Activated CD4-positive, alpha-beta T cell treated with anti-CD3 and anti-CD28 coated beads for 36 hours (primary cell): ENCODE measurements around the gene DEGS1. TPM values are rescaled to one million over a fixed set of nuclear protein-coding genes. Genes with fewer than 3 reads are reported as not detected.

ENCODE experiments used
- ATAC-seq: fragments of 200-7000 bp; cut with Tn5 transposase; one replicate; pipeline ENCODE4 v1.10.0; 2021; ENCODE audit warnings: mild to moderate bottlenecking, moderate library complexity
- CTCF ChIA-PET: fragments of 350-600 bp; sonication (Branson Sonifier 250); formaldehyde crosslinking; loops from one replicate; lab custom pipeline; 2021; ENCODE audit warnings: antibody characterized with exemption; lab: Charles Lee
- POLR2A ChIA-PET: fragments of 350-600 bp; sonication (Branson Sonifier 250); formaldehyde crosslinking; loops from one replicate; lab custom pipeline; 2021; ENCODE audit warnings: antibody characterized with exemption, inconsistent platforms; lab: Charles Lee
- DNase-seq: peaks from one replicate; pipeline ENCODE4 v3.0.0-alpha.2; 2020
- H3K27ac Mint-ChIP-seq: one replicate; pipeline ENCODE4 v1.8.0; 2021; ENCODE audit warnings: mixed read lengths
- H3K27me3 Mint-ChIP-seq: one replicate; pipeline ENCODE4 v1.8.0; 2021; ENCODE audit warnings: mixed read lengths
- H3K36me3 Mint-ChIP-seq: one replicate; pipeline ENCODE4 v1.8.0; 2021; ENCODE audit warnings: low read depth, mixed read lengths
- H3K4me1 Mint-ChIP-seq: one replicate; pipeline ENCODE4 v1.8.0; 2021; ENCODE audit warnings: mixed read lengths
- H3K4me3 Mint-ChIP-seq: one replicate; pipeline ENCODE4 v1.8.0; 2021; ENCODE audit warnings: mild to moderate bottlenecking, moderate library complexity, mixed read lengths
- H3K9me3 Mint-ChIP-seq: one replicate; pipeline ENCODE4 v1.8.0; 2021; ENCODE audit warnings: low read depth, mixed read lengths
- intact Hi-C, 2 experiments: fragments of 100-400 bp; cut with DNase I in 1 of 2; cut with micrococcal nuclease in 1 of 2; formaldehyde crosslinking; loops; one replicate each; pipeline versions ENCODE4 v1.14.2 to v1.15.1; 2022 to 2024; cut with DNase I, micrococcal nuclease
- total RNA-seq, 2 experiments: library from RNA; stranded (reverse); gene quantifications; one replicate each; pipeline ENCODE4 v1.2.3, GENCODE V29; 2021

The DEGS1 gene
- total RNA-seq, 2 experiments from 2014 or later: 24.0 to 24.5 TPM

DNA sequence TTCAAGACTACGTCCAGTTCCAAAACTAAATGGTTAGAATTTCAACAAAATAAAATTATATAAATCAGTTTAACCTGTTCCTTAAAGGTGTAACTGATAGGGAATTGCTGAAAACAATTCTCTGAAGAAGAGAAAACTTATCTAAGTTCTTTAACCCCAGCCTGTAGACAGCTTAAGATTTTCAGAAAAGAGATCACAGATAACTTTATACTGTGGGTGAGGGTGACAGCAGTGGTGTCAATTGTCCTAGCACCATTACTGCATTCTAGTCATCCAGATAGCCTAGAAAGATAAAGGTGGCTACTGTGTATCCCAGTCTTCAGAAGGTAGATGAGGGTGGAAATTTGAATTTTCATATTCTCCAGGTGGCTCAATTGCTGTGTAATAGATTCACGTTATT, 19.7 kb upstream of the DEGS1 start:
- Mint-ChIP-seq H3K36me3 (peaks cover 8% of the 10 kb centered on the region), H3K4me3 (no peak overlapping the region), H3K4me1 (no peaks in the 10 kb centered on the region), H3K27me3 (no peaks in the 10 kb centered on the region), H3K27ac (no peak overlapping the region), H3K9me3 (no peaks in the 10 kb centered on the region)
- ATAC-seq: no peak
- intact Hi-C loops: no loop called here
- CTCF ChIA-PET: interaction anchor here (0.7 kb wide), 1 partner anchor 18 kb away, joined by 3 read pairs; no protein-coding TSS in a partner anchor
- DNase-seq: no peak
- POLR2A ChIA-PET: no interaction called here

- Mint-ChIP-seq H3K36me3 (peaks cover 5% of the 10 kb centered on the region), H3K9me3 (peaks cover 12% of the 10 kb centered on the region), H3K4me1 (peaks cover 36% of the 10 kb centered on the region), H3K4me3 (peak overlapping the region; percentile 14), H3K27ac (peak overlapping the region; percentile 55), H3K27me3 (no peaks in the 10 kb centered on the region)
- peak; percentile 29 for DNase-seq
- ChIA-PET CTCF (interaction anchor here (0.6 to 1.2 kb wide), 9 partner anchors 10 to 813 kb away, joined by 3 to 5 read pairs (median 3); no protein-coding TSS in a partner anchor), POLR2A (interaction anchor here (0.7 to 1.7 kb wide), 6 partner anchors 13 to 213 kb away, joined by 3 to 6 read pairs (median 5); partner anchors contain the start of gene DEGS1)
- peak; percentile 96 for ATAC-seq
- intact Hi-C loops: loop anchor here (1.0 to 5.0 kb wide), 3 partner anchors 13 to 213 kb away; no protein-coding TSS in a partner anchor
Observed at GRCh38 chr1:224168859-224169380, 14.1 kb upstream of the DEGS1 start.

GRCh38 chr1:224169718-224170270, 13.2 kb upstream of the DEGS1 start:
- H3K4me1 Mint-ChIP-seq: peaks cover 36% of the 10 kb centered on the region
- no peak overlapping the region for H3K27ac Mint-ChIP-seq
- CTCF ChIA-PET: interaction anchor here (0.5 to 1.2 kb wide), 6 partner anchors 40 to 1888 kb away, joined by 3 read pairs; no protein-coding TSS in a partner anchor
- H3K36me3 Mint-ChIP-seq: peaks cover 5% of the 10 kb centered on the region
- no peak for ATAC-seq
- peaks cover 12% of the 10 kb centered on the region for H3K9me3 Mint-ChIP-seq
- POLR2A ChIA-PET: interaction anchor here (0.7 to 1.7 kb wide), 5 partner anchors 12 to 360 kb away, joined by 3 to 5 read pairs (median 5); partner anchors contain the start of gene DEGS1
- no peak for DNase-seq
- H3K27me3 Mint-ChIP-seq: no peaks in the 10 kb centered on the region
- no peak overlapping the region for H3K4me3 Mint-ChIP-seq
- intact Hi-C loops: loop anchor here (1.0 to 5.0 kb wide), 4 partner anchors 13 to 213 kb away; no protein-coding TSS in a partner anchor

DNA sequence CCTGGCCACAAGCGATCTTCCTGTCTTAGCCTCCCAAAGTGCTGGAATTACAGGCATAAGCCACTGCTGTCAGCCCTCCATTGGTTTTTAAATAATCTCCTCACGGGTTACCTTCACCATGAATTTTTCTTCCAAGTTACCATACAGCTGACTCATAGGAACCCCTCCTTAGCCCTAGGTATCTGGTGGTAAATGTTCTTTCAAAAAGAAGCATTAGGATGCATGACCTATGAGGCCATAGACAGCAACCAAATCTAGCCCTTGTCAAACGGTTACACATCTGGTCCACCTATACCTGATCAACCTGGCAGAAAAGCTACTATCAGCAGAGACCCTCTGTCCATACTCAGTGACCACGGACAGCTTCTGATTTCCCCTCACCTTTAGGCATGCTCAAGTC, 12.7 kb upstream of the DEGS1 start:
- Mint-ChIP-seq H3K27me3 (no peaks in the 10 kb centered on the region), H3K4me1 (peaks cover 36% of the 10 kb centered on the region), H3K36me3 (peaks cover 5% of the 10 kb centered on the region), H3K27ac (peak overlapping the region; percentile 3), H3K9me3 (peaks cover 12% of the 10 kb centered on the region), H3K4me3 (no peak overlapping the region)
- ATAC-seq (no peak), DNase-seq (no peak)
- intact Hi-C loops: loop anchor here in 1 of 2 experiments (1.0 kb wide), 1 partner anchor 163 kb away; no protein-coding TSS in a partner anchor
- CTCF ChIA-PET: interaction anchor here (0.5 to 0.6 kb wide), 2 partner anchors 40 to 1887 kb away, joined by 3 read pairs; no protein-coding TSS in a partner anchor
- POLR2A ChIA-PET: no interaction called here

DNA sequence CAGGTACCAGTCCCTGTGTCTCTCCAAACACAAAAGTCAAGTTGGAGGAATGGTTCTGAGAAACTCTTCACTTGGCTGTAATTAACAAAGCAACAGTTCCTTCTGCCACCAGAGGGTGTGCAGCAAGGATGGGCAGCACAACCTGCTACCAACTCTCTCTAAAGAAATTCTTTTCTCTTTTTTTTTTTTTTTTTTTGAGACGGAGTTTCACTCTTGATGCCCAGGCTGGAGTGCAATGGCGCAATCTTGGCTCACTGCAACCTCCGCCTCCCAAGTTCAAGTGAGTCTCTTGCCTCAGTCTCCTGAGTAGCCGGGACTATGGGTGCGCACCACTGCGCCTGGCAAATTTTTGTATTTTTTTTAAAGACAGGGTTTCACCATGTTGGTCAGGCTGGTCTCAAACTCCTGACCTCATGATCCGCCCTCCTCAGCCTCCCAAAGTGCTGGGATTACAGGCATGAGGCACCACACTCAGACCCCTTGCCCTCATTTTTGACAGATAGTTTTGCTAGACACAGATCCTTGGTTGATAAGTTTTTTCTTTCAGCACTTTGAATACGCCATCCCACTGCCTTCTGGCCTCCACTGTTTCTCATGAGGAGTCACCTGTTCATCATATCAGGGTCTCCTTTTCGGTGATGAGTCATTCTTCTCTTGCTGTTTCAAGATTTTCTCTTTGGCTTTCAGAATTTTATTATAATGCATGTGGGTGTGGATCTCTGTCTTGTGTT, 12.1 kb upstream of the DEGS1 start:
- Mint-ChIP-seq H3K36me3 (peaks cover 5% of the 10 kb centered on the region), H3K27me3 (peaks cover 2% of the 10 kb centered on the region), H3K27ac (peak overlapping the region; percentile 3), H3K4me1 (peaks cover 36% of the 10 kb centered on the region), H3K9me3 (peaks cover 12% of the 10 kb centered on the region), H3K4me3 (no peak overlapping the region)
- ATAC-seq (no peak), DNase-seq (peak; percentile 41)
- POLR2A ChIA-PET: no interaction called here
- CTCF ChIA-PET: interaction anchor here (1.1 kb wide), 1 partner anchor 12 kb away, joined by 3 read pairs; no protein-coding TSS in a partner anchor
- intact Hi-C loops: loop anchor here in 1 of 2 experiments (1.0 kb wide), 1 partner anchor 162 kb away; no protein-coding TSS in a partner anchor

DNA sequence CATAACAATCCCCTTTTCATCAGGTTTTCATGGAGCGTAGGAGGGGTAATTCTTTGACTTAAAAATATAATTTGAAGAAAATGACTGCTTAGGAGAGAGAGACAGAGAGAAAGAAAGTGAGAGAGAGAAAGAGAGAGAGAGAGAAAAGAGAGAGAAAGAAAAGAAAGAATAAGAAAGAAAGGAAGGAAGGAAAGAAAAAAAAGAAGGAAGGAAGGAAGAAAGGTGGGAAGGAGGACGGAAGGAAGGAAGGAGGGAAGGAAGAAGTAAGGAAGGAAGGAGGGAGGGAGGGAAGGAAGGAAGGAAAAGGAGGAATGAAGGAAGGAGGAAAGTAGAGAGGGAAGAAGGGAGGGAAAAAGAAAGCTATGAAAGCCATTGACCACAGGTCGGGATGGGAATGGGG, 10.8 kb upstream of the DEGS1 start:
- intact Hi-C loops: no loop called here
- peaks cover 12% of the 10 kb centered on the region for H3K9me3 Mint-ChIP-seq
- peaks cover 5% of the 10 kb centered on the region for H3K36me3 Mint-ChIP-seq
- POLR2A ChIA-PET: no interaction called here
- H3K4me1 Mint-ChIP-seq: peaks cover 36% of the 10 kb centered on the region
- DNase-seq (no peak), ATAC-seq (no peak)
- H3K4me3 Mint-ChIP-seq: no peak overlapping the region
- H3K27ac Mint-ChIP-seq: no peak overlapping the region
- peaks cover 2% of the 10 kb centered on the region for H3K27me3 Mint-ChIP-seq
- CTCF ChIA-PET: no interaction called here

GRCh38 chr1:224173523-224173922, 9.5 kb upstream of the DEGS1 start:
- ChIA-PET CTCF (interaction anchor here (1.0 kb wide), 1 partner anchor 9 kb away, joined by 5 read pairs; the partner anchor contains the start of gene DEGS1), POLR2A (no interaction called here)
- Mint-ChIP-seq H3K36me3 (peaks cover 5% of the 10 kb centered on the region), H3K4me1 (peaks cover 34% of the 10 kb centered on the region), H3K4me3 (no peak overlapping the region), H3K9me3 (peaks cover 12% of the 10 kb centered on the region), H3K27me3 (peaks cover 2% of the 10 kb centered on the region), H3K27ac (no peak overlapping the region)
- intact Hi-C loops: no loop called here
- ATAC-seq (no peak), DNase-seq (no peak)

DNA sequence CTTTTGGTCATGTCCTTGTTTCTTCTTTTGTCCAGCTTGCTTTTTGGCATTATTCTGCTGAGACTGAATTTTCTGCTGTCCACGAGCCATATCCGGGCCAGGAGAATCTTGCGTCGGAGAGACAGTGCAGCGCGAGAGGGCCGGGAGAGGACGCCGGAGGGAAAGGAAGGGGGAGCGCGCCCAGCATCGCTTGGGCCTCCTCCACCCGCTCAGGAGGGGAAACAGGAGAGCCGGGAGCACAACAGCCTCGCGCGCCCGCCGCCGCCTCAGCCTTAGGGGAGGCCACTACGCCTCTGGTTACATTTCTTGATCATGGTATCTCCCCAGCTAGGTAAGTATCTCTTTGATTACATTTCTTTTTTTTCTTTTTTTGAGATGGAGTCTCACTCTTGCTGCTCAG, 7.4 kb upstream of the DEGS1 start:
- Mint-ChIP-seq H3K27me3 (peaks cover 2% of the 10 kb centered on the region), H3K4me1 (peaks cover 13% of the 10 kb centered on the region), H3K36me3 (peaks cover 5% of the 10 kb centered on the region), H3K27ac (no peak overlapping the region), H3K9me3 (peaks cover 9% of the 10 kb centered on the region), H3K4me3 (peak overlapping the region; percentile 32)
- CTCF ChIA-PET: interaction anchor here (0.6 kb wide), 1 partner anchor 8 kb away, joined by 3 read pairs; no protein-coding TSS in a partner anchor
- DNase-seq: peak; percentile 23
- peak; percentile 50 for ATAC-seq
- POLR2A ChIA-PET: interaction anchor here (0.7 kb wide), 1 partner anchor 570 kb away, joined by 5 read pairs; no protein-coding TSS in a partner anchor
- intact Hi-C loops: no loop called here

DNA sequence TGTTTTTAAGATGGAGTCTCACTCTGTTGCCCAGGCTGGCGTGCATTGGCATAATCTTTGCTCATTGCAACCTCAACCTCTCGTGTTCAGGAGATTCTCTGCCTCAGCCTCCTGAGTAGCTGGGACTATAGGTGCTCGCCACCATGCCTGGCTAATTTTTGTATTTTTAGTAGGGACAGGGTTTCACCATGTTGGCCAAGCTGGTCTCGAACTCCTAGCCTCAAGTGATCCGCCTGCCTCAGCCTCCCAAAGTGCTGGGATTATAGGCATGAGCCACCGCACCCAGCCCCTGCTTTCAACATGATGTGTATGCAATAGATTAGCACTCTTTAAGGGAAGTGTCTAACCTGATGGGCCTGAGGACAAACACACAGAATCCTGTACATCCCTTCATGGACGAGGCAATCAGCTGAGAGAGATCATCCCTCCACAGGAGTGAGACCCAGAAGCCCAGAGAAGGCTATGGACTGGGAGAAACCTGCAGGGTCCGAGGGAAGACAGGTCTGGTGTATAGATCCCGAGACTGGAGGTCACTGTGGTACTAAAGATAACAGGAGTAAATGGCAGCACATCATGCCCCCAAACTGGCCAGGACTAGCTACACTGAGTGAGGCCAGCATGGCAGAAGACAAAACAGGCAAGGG, 5.6 kb upstream of the DEGS1 start:
- Mint-ChIP-seq H3K36me3 (no peaks in the 10 kb centered on the region), H3K4me1 (peaks cover 13% of the 10 kb centered on the region), H3K4me3 (no peak overlapping the region), H3K9me3 (no peaks in the 10 kb centered on the region), H3K27me3 (peaks cover 7% of the 10 kb centered on the region), H3K27ac (no peak overlapping the region)
- intact Hi-C loops: no loop called here
- no peak for ATAC-seq
- ChIA-PET POLR2A (no interaction called here), CTCF (no interaction called here)
- no peak for DNase-seq

GRCh38 chr1:224178894-224179293, 4.1 kb upstream of the DEGS1 start:
- ChIA-PET CTCF (interaction anchor here (0.5 to 1.1 kb wide), 2 partner anchors 48 to 279 kb away, joined by 3 to 4 read pairs; no protein-coding TSS in a partner anchor), POLR2A (interaction anchor here (0.5 to 1.2 kb wide), 4 partner anchors 15 to 125 kb away, joined by 3 to 8 read pairs (median 4); no protein-coding TSS in a partner anchor)
- no peak for ATAC-seq
- H3K4me3 Mint-ChIP-seq: no peak overlapping the region
- DNase-seq: no peak
- H3K4me1 Mint-ChIP-seq: peaks cover 15% of the 10 kb centered on the region
- H3K36me3 Mint-ChIP-seq: peaks cover under 1% of the 10 kb centered on the region
- intact Hi-C loops: no loop called here
- peaks cover 7% of the 10 kb centered on the region for H3K27me3 Mint-ChIP-seq
- no peaks in the 10 kb centered on the region for H3K9me3 Mint-ChIP-seq
- no peak overlapping the region for H3K27ac Mint-ChIP-seq
